ENCODE results near the gene FJX1. TPM values are rescaled to one million over a fixed set of nuclear protein-coding genes. Genes with fewer than 3 reads are reported as not detected.

The FJX1 gene
- total RNA-seq, 1 experiment from 2014 or later = 13.7 TPM

DNA sequence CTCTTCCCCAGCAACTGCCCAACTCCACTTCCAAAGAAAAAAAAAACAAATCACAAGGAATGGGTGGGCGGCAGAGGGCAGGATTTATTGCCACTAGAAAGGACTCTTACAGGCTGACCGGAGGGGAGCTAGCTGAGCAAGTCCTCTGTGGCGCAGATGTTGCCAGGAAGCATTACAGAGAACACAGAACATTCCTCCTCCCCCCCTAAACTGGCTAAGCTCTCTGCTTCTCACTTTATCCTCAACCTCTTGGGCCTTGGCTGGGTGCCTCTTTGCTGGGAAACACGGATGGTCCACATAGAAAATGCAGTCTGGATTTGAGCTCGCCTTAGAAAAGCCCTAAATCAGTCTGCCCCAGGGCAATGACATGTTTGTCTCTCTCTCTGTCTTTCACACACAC, 12.6 kb upstream of the FJX1 start (continued):
- TF ChIP-seq SP1 (IDR thresholded peaks at IDR 0.05; ENCODE audit: low read depth) = no peak

DNA sequence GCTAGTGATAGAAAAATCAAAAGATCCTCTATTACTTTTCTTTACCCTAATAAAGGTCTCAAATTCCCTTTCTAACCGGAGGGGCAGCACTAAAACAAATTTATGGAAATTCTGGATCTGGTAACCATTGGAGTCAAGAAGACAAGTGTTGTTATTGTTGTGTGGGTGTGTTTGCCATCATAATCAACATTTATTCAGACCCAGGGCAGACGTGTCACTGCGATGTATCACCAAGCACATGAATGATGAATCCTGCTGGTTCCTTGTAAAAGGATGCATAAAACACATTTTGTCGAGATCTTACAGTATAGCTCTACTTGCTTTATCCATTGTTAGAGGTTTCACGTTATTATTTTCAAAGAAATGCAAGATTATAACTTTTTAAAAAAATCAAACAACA, 12.1 kb upstream of the FJX1 start:
- H3K9me3 ChIP-seq (ENCODE audit: control insufficient read depth in 1 of 2, insufficient read depth in 1 of 2, low read depth in 1 of 2, low read length in 2 of 2) = no peaks in the 10 kb centered on the region
- DNase-seq (ENCODE audit: low read depth, low spot score) (no peak), ATAC-seq (no peak)
- H2AFZ ChIP-seq (ENCODE audit: low read depth, low read length, poor library complexity, severe bottlenecking) = no peak overlapping the region
- peaks cover 73% of the 10 kb centered on the region for H3K27me3 ChIP-seq (ENCODE audit: insufficient read depth, low read length)
- TF ChIP-seq TCF7L2 (IDR thresholded peaks at IDR 0.05; ENCODE audit: borderline replicate concordance, extremely low read depth, insufficient read depth, insufficient read length) (no peak), YY1 (IDR thresholded peaks at IDR 0.05; ENCODE audit: extremely low read depth, insufficient replicate concordance, low read depth, low read length) (no peak), POLR2A (IDR thresholded peaks at IDR 0.05; ENCODE audit: borderline replicate concordance, extremely low read depth, insufficient read depth, insufficient read length) (no peak), CBX3 (IDR thresholded peaks at IDR 0.05; ENCODE audit: low read depth) (no peak), RAD21 (IDR thresholded peaks at IDR 0.05; ENCODE audit: low read depth) (no peak)
- TF ChIP-seq, protein P1, sequence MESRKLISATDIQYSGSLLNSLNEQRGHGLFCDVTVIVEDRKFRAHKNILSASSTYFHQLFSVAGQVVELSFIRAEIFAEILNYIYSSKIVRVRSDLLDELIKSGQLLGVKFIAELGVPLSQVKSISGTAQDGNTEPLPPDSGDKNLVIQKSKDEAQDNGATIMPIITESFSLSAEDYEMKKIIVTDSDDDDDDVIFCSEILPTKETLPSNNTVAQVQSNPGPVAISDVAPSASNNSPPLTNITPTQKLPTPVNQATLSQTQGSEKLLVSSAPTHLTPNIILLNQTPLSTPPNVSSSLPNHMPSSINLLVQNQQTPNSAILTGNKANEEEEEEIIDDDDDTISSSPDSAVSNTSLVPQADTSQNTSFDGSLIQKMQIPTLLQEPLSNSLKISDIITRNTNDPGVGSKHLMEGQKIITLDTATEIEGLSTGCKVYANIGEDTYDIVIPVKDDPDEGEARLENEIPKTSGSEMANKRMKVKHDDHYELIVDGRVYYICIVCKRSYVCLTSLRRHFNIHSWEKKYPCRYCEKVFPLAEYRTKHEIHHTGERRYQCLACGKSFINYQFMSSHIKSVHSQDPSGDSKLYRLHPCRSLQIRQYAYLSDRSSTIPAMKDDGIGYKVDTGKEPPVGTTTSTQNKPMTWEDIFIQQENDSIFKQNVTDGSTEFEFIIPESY (IDR thresholded peaks at IDR 0.05; ENCODE audit: extremely low read depth, insufficient replicate concordance, low read length) = no peak
- TF ChIP-seq, protein P2, sequence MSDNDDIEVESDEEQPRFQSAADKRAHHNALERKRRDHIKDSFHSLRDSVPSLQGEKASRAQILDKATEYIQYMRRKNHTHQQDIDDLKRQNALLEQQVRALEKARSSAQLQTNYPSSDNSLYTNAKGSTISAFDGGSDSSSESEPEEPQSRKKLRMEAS (IDR thresholded peaks at IDR 0.05) = no peak
- TF ChIP-seq, protein P3, sequence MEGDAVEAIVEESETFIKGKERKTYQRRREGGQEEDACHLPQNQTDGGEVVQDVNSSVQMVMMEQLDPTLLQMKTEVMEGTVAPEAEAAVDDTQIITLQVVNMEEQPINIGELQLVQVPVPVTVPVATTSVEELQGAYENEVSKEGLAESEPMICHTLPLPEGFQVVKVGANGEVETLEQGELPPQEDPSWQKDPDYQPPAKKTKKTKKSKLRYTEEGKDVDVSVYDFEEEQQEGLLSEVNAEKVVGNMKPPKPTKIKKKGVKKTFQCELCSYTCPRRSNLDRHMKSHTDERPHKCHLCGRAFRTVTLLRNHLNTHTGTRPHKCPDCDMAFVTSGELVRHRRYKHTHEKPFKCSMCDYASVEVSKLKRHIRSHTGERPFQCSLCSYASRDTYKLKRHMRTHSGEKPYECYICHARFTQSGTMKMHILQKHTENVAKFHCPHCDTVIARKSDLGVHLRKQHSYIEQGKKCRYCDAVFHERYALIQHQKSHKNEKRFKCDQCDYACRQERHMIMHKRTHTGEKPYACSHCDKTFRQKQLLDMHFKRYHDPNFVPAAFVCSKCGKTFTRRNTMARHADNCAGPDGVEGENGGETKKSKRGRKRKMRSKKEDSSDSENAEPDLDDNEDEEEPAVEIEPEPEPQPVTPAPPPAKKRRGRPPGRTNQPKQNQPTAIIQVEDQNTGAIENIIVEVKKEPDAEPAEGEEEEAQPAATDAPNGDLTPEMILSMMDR (IDR thresholded peaks at IDR 0.05 in 2 of 3, conservative IDR thresholded peaks at IDR 0.05 in 1 of 3; ENCODE audit: borderline replicate concordance in 1 of 3, insufficient read depth in 1 of 3, low read depth in 2 of 3, low read length in 2 of 3) = no peak
- TF ChIP-seq, protein P4, sequence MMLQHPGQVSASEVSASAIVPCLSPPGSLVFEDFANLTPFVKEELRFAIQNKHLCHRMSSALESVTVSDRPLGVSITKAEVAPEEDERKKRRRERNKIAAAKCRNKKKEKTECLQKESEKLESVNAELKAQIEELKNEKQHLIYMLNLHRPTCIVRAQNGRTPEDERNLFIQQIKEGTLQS (IDR thresholded peaks at IDR 0.05) = no peak
- ChIA-PET RAD21 (ENCODE audit: low non-redundant PET in 1 of 2, low total read pairs in 2 of 2, uncharacterized antibody in 2 of 2, unreplicated experiment in 2 of 2) (no interaction called here), CTCF (no interaction called here), POLR2A (no interaction called here)
- no peak overlapping the region for H3K4me2 ChIP-seq (ENCODE audit: low read length)
- no peaks in the 10 kb centered on the region for H3K36me3 ChIP-seq (ENCODE audit: control insufficient read depth in 1 of 2, insufficient read depth in 2 of 2, low read length in 2 of 2)
- intact Hi-C loops (cut with micrococcal nuclease) = no loop called here
- no peaks in the 10 kb centered on the region for H3K9me2 ChIP-seq (ENCODE audit: insufficient read depth)
- H3K9ac ChIP-seq (ENCODE audit: low read length) = no peak overlapping the region
- H3K27ac ChIP-seq (ENCODE audit: low read depth, low read length) = no peak overlapping the region
- H3K79me2 ChIP-seq (ENCODE audit: insufficient read depth, low read length) = no peaks in the 10 kb centered on the region
- no peaks in the 10 kb centered on the region for H3K4me1 ChIP-seq (ENCODE audit: control insufficient read depth in 1 of 2, insufficient read depth in 2 of 2, low read length in 2 of 2)
- H4K20me1 ChIP-seq (ENCODE audit: insufficient read depth) = no peaks in the 10 kb centered on the region
- no TSS peak for BruUV-seq (replicated peaks)
- H3K4me3 ChIP-seq (replicated peaks in 1 of 2; ENCODE audit: low read depth in 1 of 2, low read length in 2 of 2) = no peak overlapping the region
